Pancreas (tissue), 10 donors: ENCODE results near the gene CLCN2. TPM values are rescaled to one million over a fixed set of nuclear protein-coding genes. Genes with fewer than 3 reads are reported as not detected.

ENCODE experiments used
- ATAC-seq, 4 donors: fragments of 200-7000 bp; cut with Tn5 transposase; one replicate each; pipeline versions ENCODE4 v1.8.0 to v1.9.1; 2020; ENCODE audit warnings: mild to moderate bottlenecking in 4 of 4, moderate library complexity in 4 of 4
- DNase-seq, 6 donors: peaks; one replicate each; pipeline ENCODE4 v3.0.0-alpha.2; 2020
- FAIRE-seq: peaks from 2 replicates; lab custom pipeline; 2012; peaks lifted over from hg19 to GRCh38; lab: Jason Lieb, UNC
- H3K27ac ChIP-seq, 4 donors: fragments of 200-600 bp; sonication (generic); 1 replicate in 3 of 4; 2 replicates in 1 of 4; pipeline versions ENCODE4 v1.5.0 to v1.8.0; 2020
- H3K27me3 ChIP-seq, 4 donors: fragments of 200-600 bp; one replicate each; pipeline ENCODE4 v1.8.0; 2021
- H3K36me3 ChIP-seq, 3 donors: fragments of 200-600 bp; sonication (generic) in 1 of 3; one replicate each; pipeline versions ENCODE4 v1.5.0 to v1.8.0; 2020 to 2021
- H3K4me1 ChIP-seq, 3 donors: fragments of 200-600 bp; one replicate each; pipeline ENCODE4 v1.8.0; 2021
- H3K4me3 ChIP-seq, 4 donors: fragments of 200-600 bp; sonication (generic) in 2 of 4; one replicate each; pipeline versions ENCODE4 v1.5.0 to v1.8.0; 2020 to 2021
- H3K9me3 ChIP-seq, 4 donors: fragments of 200-600 bp; one replicate each; pipeline ENCODE4 v1.8.0; 2021
- WGBS, 2 donors: extraction: QIAGEN DNeasy Blood & Tissue Kit; methylation state at CpG; one replicate each; pipeline ENCODE4 v1.1.7; 2013; 5-methylcytosine and 5-hydroxymethylcytosine counted together
- intact Hi-C, 3 donors: fragments of 100-400 bp; cut with DNase I; formaldehyde crosslinking; loops; one replicate each; pipeline versions ENCODE4 v1.11.1 to v1.14.2; 2022
- polyA plus RNA-seq, 2 donors: library from polyadenylated mRNA; stranded (reverse); fragments of 200-250 nt; gene quantifications; one replicate each; pipeline ENCODE4 v1.2.3, GENCODE V29; 2013
- total RNA-seq, 6 donors: library from RNA; stranded (reverse); fragmentation: NEBNext Ultra II Directional in 4 of 6; extraction: Animal tissue kit (Norgen Biotek cat#: 25700) in 4 of 6; gene quantifications; one replicate each; pipeline versions ENCODE4 v1.2.1 to v1.2.4, GENCODE V29; 2021 to 2023
- TF ChIP-seq, protein P1 (sequence below), 4 donors: fragments of 200-600 bp; sonication (generic) in 3 of 4; IDR thresholded peaks; one replicate each; pipeline versions ENCODE4 v1.5.0 to v1.8.0; 2021; ENCODE audit warnings: antibody characterized with exemption in 4 of 4
- donor health status: healthy with polysubstance abuse.
- donor health status: DM: no; HTN: no; CAD: no; lungs with moderate emphysema.
- donor health status: DM: no; HTN: no; CAD: no.
- donor health status: control.
- donor health status: control.
- donor health status: Bipolar disorder and iron deficiency.
- donor health status: DM: yes; HTN: yes; CAD: no.
- donor health status: DM: no; HTN: no; CAD: no.
- donor health status: DM: no; HTN: no; CAD: no.
- donor health status: DM: yes; HTN: yes; CAD: no.

The CLCN2 gene
- total and polyA plus RNA-seq, 8 donors, result 4.9 to 25.5 (median 7.9) TPM

DNA sequence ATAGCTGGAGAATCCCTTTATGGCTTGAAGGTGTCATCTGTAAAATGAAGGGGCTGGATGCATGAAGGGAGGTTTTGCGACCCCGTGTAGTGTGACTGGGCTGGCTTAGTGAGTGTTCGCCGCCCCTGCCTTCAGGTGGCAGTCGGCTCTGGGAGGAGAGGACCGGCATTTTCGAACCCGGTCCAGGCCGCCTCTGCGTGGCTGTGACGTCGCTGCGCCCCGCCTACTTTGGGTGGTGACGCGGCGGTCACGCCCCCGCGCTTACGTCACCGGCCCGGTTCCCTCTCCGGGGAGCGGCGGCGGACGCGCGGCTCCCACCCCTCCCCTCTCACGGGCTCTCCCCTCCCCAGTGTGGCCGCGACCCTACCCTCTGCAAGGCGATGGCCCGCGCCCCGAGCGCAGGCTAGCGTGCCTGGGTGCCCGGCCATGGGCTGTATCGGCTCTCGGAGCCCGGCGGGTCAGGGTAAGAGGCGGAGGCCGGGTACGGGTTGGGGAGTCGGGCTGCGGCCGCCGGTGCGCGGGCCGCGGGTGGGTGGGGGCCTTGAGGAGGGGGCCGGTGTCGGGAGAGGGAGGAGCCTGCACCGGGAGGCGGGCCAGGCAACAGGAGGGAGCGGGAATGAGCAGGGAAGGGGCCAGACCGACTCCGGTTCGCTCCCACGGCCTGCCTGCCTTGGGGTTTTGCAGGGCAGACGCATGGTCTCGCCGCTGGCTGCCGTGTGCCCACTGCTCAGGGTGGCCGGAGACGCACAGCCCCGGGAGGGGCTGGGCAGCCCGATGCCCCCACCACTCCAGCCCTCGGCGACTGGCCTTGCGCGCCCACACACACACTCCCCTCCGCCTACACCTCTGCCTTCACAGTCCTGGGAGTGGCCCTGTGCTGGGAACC, 25.5 kb downstream of the CLCN2 start:
- Histone ChIP-seq H3K4me3 (peak overlapping the region; percentile 51 to 80 (median 60)), H3K4me1 (peaks cover 0 to 11% (median 0%) of the 10 kb centered on the region in 3 donors), H3K27me3 (no peaks in the 10 kb centered on the region), H3K36me3 (peaks cover 7 to 34% (median 23%) of the 10 kb centered on the region in 3 donors), H3K27ac (peak overlapping the region; percentile 89 to 93 (median 92)), H3K9me3 (no peaks in the 10 kb centered on the region)
- peak; percentile 77 to 96 (median 89) for DNase-seq
- ATAC-seq, result peak; percentile 85 to 86 (median 86)
- WGBS, 2 donors, result 1 to 3% methylated on average over 52 to 77 of the region's 77 CpGs
- no peak for FAIRE-seq
- intact Hi-C loops, result no loop called here
- TF ChIP-seq, protein P1, sequence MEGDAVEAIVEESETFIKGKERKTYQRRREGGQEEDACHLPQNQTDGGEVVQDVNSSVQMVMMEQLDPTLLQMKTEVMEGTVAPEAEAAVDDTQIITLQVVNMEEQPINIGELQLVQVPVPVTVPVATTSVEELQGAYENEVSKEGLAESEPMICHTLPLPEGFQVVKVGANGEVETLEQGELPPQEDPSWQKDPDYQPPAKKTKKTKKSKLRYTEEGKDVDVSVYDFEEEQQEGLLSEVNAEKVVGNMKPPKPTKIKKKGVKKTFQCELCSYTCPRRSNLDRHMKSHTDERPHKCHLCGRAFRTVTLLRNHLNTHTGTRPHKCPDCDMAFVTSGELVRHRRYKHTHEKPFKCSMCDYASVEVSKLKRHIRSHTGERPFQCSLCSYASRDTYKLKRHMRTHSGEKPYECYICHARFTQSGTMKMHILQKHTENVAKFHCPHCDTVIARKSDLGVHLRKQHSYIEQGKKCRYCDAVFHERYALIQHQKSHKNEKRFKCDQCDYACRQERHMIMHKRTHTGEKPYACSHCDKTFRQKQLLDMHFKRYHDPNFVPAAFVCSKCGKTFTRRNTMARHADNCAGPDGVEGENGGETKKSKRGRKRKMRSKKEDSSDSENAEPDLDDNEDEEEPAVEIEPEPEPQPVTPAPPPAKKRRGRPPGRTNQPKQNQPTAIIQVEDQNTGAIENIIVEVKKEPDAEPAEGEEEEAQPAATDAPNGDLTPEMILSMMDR (IDR thresholded peaks at IDR 0.05), result no peak

DNA sequence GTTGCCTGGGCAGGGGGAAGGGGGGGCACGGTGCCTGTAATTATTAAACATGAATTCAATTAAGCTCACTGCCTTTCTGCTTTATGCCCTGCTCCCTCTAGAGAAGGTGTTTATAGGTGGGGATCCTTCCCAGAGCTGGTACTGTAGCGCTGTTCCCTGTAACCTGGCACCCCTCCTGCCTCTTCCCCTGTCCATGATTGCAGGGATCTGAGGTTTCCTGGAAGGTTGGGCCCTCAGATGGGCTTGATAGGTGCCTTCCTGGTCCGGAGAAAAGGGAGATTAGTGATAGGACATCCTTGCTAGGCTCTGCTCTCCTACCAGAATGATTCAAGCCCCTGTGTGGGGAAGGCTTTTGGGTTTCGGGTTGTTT, 26.1 kb downstream of the CLCN2 start:
- Histone ChIP-seq H3K27ac (peak overlapping the region; percentile 89 to 93 (median 92)), H3K27me3 (no peaks in the 10 kb centered on the region), H3K4me1 (peaks cover 0 to 11% (median 0%) of the 10 kb centered on the region in 3 donors), H3K4me3 (peak overlapping the region in 2 of 4 donors; percentile 57 to 80), H3K36me3 (peaks cover 13 to 39% (median 23%) of the 10 kb centered on the region in 3 donors), H3K9me3 (no peaks in the 10 kb centered on the region)
- FAIRE-seq, result no peak
- 37 to 44% methylated on average over 4 of the region's 4 CpGs for WGBS, 2 donors
- TF ChIP-seq, protein P1 (IDR thresholded peaks at IDR 0.05), result no peak
- peak; percentile 7 to 14 (median 10) for ATAC-seq
- intact Hi-C loops, result no loop called here
- DNase-seq, result peak in 2 of 6 donors; percentile 19 to 34

DNA sequence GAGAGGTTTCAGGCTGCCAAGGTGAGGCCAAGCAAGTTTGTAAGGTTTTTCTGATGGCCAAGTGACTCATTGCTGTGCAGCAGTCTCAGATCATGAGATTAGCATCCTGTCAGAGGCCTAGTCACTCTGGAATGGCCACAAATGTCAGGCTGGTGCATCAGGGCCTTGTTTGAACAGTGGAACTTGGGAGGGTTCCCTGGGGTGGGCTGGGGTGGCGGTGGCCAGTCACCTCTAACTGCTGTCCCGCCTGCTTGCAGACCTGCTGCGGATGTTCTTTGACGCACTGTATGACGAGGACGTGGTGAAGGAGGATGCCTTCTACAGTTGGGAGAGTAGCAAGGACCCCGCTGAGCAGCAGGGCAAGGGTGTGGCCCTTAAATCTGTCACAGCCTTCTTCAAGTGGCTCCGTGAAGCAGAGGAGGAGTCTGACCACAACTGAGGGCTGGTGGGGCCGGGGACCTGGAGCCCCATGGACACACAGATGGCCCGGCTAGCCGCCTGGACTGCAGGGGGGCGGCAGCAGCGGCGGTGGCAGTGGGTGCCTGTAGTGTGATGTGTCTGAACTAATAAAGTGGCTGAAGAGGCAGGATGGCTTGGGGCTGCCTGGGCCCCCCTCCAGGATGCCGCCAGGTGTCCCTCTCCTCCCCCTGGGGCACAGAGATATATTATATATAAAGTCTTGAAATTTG, 26.8 kb downstream of the CLCN2 start:
- intact Hi-C loops, result no loop called here
- peak overlapping the region in 3 of 4 donors; percentile 91 to 93 (median 92) for H3K27ac ChIP-seq
- WGBS, 2 donors, result 83% methylated on average over 15 of the region's 15 CpGs
- ATAC-seq (no peak), FAIRE-seq (no peak), DNase-seq (peak in 3 of 6 donors; percentile 13 to 76 (median 49))
- no peaks in the 10 kb centered on the region for H3K9me3 ChIP-seq
- H3K4me3 ChIP-seq, result no peak overlapping the region
- TF ChIP-seq, protein P1 (IDR thresholded peaks at IDR 0.05), result no peak
- H3K4me1 ChIP-seq, result peaks cover 0 to 11% (median 0%) of the 10 kb centered on the region in 3 donors
- H3K36me3 ChIP-seq, result peaks cover 19 to 41% (median 26%) of the 10 kb centered on the region in 3 donors
- H3K27me3 ChIP-seq, result no peaks in the 10 kb centered on the region

DNA sequence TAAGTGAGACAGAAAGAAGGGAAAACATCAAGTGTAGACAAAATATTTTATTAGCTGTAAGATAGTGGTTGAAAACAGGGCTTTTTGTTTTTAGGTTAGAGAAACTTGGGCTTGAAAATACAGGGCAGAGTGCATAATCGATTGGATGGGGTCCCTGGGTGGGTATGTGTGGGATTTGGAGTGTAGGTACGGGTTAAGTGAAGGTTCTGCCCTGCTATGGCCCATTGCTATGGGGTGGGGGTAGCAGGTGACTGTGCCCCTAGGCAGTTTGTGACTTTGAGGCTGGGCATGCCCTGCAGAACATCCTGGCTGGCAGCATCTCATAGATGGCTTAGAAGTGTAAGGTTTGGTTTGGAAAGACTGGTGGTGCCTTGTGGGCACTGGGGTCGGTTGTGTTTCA, 27.7 kb downstream of the CLCN2 start:
- DNase-seq, result peak in 1 of 6 donors; percentile 12
- Histone ChIP-seq H3K4me1 (peaks cover 0 to 11% (median 0%) of the 10 kb centered on the region in 3 donors), H3K27me3 (no peaks in the 10 kb centered on the region), H3K27ac (no peak overlapping the region), H3K9me3 (no peaks in the 10 kb centered on the region), H3K36me3 (peaks cover 21 to 51% (median 35%) of the 10 kb centered on the region in 3 donors), H3K4me3 (no peak overlapping the region)
- ATAC-seq, result no peak
- FAIRE-seq, result no peak
- 66 to 72% methylated on average over 3 of the region's 3 CpGs for WGBS, 2 donors
- intact Hi-C loops, result no loop called here
- TF ChIP-seq, protein P1 (IDR thresholded peaks at IDR 0.05), result no peak
